CD14-positive monocyte (primary cell): ENCODE measurements around the gene PPARG. TPM values are rescaled to one million over a fixed set of nuclear protein-coding genes. Genes with fewer than 3 reads are reported as not detected.

Experiments used
- DNase-seq, 3 donors: peaks; one replicate each; pipeline ENCODE4 v3.0.0-alpha.2; 2011 to 2022
- H2AFZ ChIP-seq: 2 replicates; pipeline ENCODE4 v1.6.0; 2012; ENCODE audit warnings: mild to moderate bottlenecking, low read depth, low read length, inconsistent platforms; ENCODE audit not compliant: insufficient read depth, poor library complexity, severe bottlenecking
- H3K27ac ChIP-seq, 2 donors: 1 replicate in 1 of 2; 2 replicates in 1 of 2; pipeline ENCODE4 v1.5.1; 2012 to 2013; ENCODE audit warnings: low read length in 2 of 2, control low read depth in 1 of 2, inconsistent platforms in 1 of 2, low read depth in 1 of 2, mild to moderate bottlenecking in 1 of 2
- H3K27me3 ChIP-seq, 2 donors: one replicate each; pipeline versions ENCODE4 v1.6.0 to v1.6.1; 2011 to 2013; ENCODE audit warnings: low read length in 2 of 2; ENCODE audit not compliant: control insufficient read depth in 2 of 2, insufficient read depth in 2 of 2
- H3K36me3 ChIP-seq, 2 donors: replicated peaks in 1 of 2; 1 replicate in 1 of 2; 2 replicates in 1 of 2; pipeline versions ENCODE4 v1.5.1 to v1.6.1; 2012 to 2013; ENCODE audit warnings: low read length in 2 of 2, control low read depth in 1 of 2, inconsistent platforms in 1 of 2, mild to moderate bottlenecking in 1 of 2; ENCODE audit not compliant: insufficient read depth in 2 of 2, control insufficient read depth in 1 of 2
- H3K4me1 ChIP-seq, 2 donors: 1 replicate in 1 of 2; 2 replicates in 1 of 2; pipeline versions ENCODE4 v1.5.1 to v1.6.1; 2012 to 2013; ENCODE audit warnings: low read length in 2 of 2, control low read depth in 1 of 2, inconsistent platforms in 1 of 2, mild to moderate bottlenecking in 1 of 2, moderate library complexity in 1 of 2; ENCODE audit not compliant: insufficient read depth in 2 of 2, control insufficient read depth in 1 of 2
- H3K4me2 ChIP-seq: replicated peaks from 2 replicates; pipeline ENCODE3; 2012; ENCODE audit warnings: low read length, moderate library complexity, mild to moderate bottlenecking; ENCODE audit not compliant: poor library complexity, severe bottlenecking; ENCODE audit errors: extremely low read depth
- H3K4me3 ChIP-seq, 3 experiments: fragments of 200-600 bp in 1 of 3; sonication (generic) in 1 of 3; replicated peaks in 1 of 3; 1 replicate in 2 of 3; 2 replicates in 1 of 3; pipeline ENCODE4 v1.5.1; 2011 to 2013; ENCODE audit warnings: low read length in 3 of 3, mild to moderate bottlenecking in 3 of 3, control low read depth in 2 of 3, low read depth in 2 of 3, inconsistent platforms in 1 of 3, moderate library complexity in 1 of 3
- H3K79me2 ChIP-seq: 2 replicates; pipeline ENCODE4 v1.6.0; 2012; ENCODE audit warnings: mild to moderate bottlenecking, control low read depth, inconsistent platforms, low read length, moderate library complexity; ENCODE audit not compliant: insufficient read depth
- H3K9ac ChIP-seq: 2 replicates; pipeline ENCODE4 v1.6.0; 2017; ENCODE audit warnings: low read length, mild to moderate bottlenecking; ENCODE audit not compliant: insufficient read depth, poor library complexity, severe bottlenecking
- H3K9me3 ChIP-seq, 2 donors: replicated peaks in 1 of 2; 1 replicate in 1 of 2; 2 replicates in 1 of 2; pipeline versions ENCODE4 v1.5.1 to v1.6.1; 2012 to 2013; ENCODE audit warnings: low read length in 2 of 2, control low read depth in 1 of 2; ENCODE audit not compliant: control insufficient read depth in 1 of 2, insufficient read depth in 1 of 2
- H4K20me1 ChIP-seq: 2 replicates; pipeline ENCODE4 v1.6.0; 2012; ENCODE audit warnings: mild to moderate bottlenecking, low read length, control low read depth, moderate library complexity; ENCODE audit not compliant: insufficient read depth
- H3K27ac Mint-ChIP-seq, 7 donors: one replicate each; pipeline ENCODE4 v1.8.0; 2020; ENCODE audit warnings: mild to moderate bottlenecking in 7 of 7, mixed read lengths in 7 of 7, moderate library complexity in 6 of 7, inconsistent platforms in 2 of 7
- H3K27me3 Mint-ChIP-seq, 3 donors: one replicate each; pipeline ENCODE4 v1.8.0; 2021 to 2022; ENCODE audit warnings: low read depth in 3 of 3, mild to moderate bottlenecking in 3 of 3, mixed read lengths in 3 of 3, moderate library complexity in 3 of 3, inconsistent platforms in 1 of 3
- H3K36me3 Mint-ChIP-seq, 2 donors: one replicate each; pipeline ENCODE4 v1.8.0; 2020; ENCODE audit warnings: mixed read lengths in 2 of 2, inconsistent platforms in 1 of 2, mild to moderate bottlenecking in 1 of 2
- H3K4me1 Mint-ChIP-seq: one replicate; pipeline ENCODE4 v1.8.0; 2020; ENCODE audit warnings: mild to moderate bottlenecking, mixed read lengths
- H3K4me3 Mint-ChIP-seq, 2 donors: one replicate each; pipeline ENCODE4 v1.8.0; 2020; ENCODE audit warnings: mild to moderate bottlenecking in 2 of 2, mixed read lengths in 2 of 2, moderate library complexity in 1 of 2
- H3K9me3 Mint-ChIP-seq, 7 donors: one replicate each; pipeline ENCODE4 v1.8.0; 2020 to 2022; ENCODE audit warnings: mixed read lengths in 7 of 7, mild to moderate bottlenecking in 6 of 7, moderate library complexity in 6 of 7, inconsistent platforms in 2 of 7
- WGBS: methylation state at CpG from one replicate; pipeline ENCODE4 v1.1.5; 2013; ENCODE audit warnings: missing lambda C conversion rate; ENCODE audit not compliant: insufficient coverage; 5-methylcytosine and 5-hydroxymethylcytosine counted together
- intact Hi-C, 2 donors: fragments of 100-400 bp; cut with micrococcal nuclease; formaldehyde crosslinking; loops; one replicate each; pipeline versions ENCODE4 v1.15.0 to v1.15.1; 2023
- polyA plus RNA-seq, 3 donors: library from polyadenylated mRNA; depleted of rRNA in 1 of 3; unstranded in 2 of 3; stranded (reverse) in 1 of 3; fragments of 300-500 nt in 2 of 3; fragments of >200 nt in 1 of 3; fragmentation: Illumina TruSeq in 2 of 3; gene quantifications; 1 replicate in 2 of 3; 2 replicates in 1 of 3; pipeline ENCODE4 v1.2.3, GENCODE V29; 2012 to 2021
- TF ChIP-seq, protein P1 (sequence below): fragments of 200-600 bp; IDR thresholded peaks from one replicate; pipeline ENCODE4 v1.8.0; 2022; ENCODE audit warnings: antibody characterized with exemption, mild to moderate bottlenecking

The PPARG gene
- polyA plus RNA-seq, 3 donors: 0.56 to 2.0 (median 0.97) TPM

DNA sequence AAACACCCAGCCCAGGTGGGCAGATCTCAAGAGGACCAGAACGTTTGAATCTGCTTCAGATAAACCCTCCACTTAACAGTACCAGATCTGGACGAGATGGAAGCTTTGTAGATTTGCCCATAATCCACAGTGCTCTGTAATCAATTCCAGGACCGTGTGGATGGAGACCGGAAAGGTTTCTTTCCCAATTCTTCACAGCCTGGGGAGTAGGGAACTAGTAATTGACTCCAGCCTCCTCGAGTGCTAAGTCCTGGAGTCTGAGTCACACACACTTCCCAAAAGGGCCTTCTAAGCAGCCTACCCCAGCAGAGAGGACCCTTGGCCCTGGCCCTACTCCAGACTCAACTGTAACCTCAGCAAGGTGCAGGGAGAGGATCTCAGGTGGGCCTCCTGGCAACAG is 139.3 kb downstream of the PPARG start:
- H3K4me3 Mint-ChIP-seq: no peak overlapping the region
- intact Hi-C loops: no loop called here
- H3K79me2 ChIP-seq: no peaks in the 10 kb centered on the region
- no peaks in the 10 kb centered on the region for H4K20me1 ChIP-seq
- H3K4me1 Mint-ChIP-seq: peaks cover 21% of the 10 kb centered on the region
- TF ChIP-seq, protein P1, sequence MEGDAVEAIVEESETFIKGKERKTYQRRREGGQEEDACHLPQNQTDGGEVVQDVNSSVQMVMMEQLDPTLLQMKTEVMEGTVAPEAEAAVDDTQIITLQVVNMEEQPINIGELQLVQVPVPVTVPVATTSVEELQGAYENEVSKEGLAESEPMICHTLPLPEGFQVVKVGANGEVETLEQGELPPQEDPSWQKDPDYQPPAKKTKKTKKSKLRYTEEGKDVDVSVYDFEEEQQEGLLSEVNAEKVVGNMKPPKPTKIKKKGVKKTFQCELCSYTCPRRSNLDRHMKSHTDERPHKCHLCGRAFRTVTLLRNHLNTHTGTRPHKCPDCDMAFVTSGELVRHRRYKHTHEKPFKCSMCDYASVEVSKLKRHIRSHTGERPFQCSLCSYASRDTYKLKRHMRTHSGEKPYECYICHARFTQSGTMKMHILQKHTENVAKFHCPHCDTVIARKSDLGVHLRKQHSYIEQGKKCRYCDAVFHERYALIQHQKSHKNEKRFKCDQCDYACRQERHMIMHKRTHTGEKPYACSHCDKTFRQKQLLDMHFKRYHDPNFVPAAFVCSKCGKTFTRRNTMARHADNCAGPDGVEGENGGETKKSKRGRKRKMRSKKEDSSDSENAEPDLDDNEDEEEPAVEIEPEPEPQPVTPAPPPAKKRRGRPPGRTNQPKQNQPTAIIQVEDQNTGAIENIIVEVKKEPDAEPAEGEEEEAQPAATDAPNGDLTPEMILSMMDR: no peak
- peaks cover 0 to 1% of the 10 kb centered on the region in 2 donors for H3K36me3 Mint-ChIP-seq
- H3K27me3 Mint-ChIP-seq: peaks cover 3 to 7% (median 3%) of the 10 kb centered on the region in 3 donors
- H3K4me2 ChIP-seq: no peak overlapping the region
- H3K9ac ChIP-seq: no peak overlapping the region
- H3K27me3 ChIP-seq: no peaks in the 10 kb centered on the region
- H3K27ac Mint-ChIP-seq: no peak overlapping the region
- no peak overlapping the region for H3K27ac ChIP-seq
- no peak overlapping the region for H3K4me3 ChIP-seq
- no peak overlapping the region for H2AFZ ChIP-seq
- no CpG with 5 or more reads among the region's 5 CpGs for WGBS
- no peaks in the 10 kb centered on the region for H3K9me3 ChIP-seq
- no peaks in the 10 kb centered on the region for H3K36me3 ChIP-seq
- peaks cover 16% of the 10 kb centered on the region in 2 donors for H3K4me1 ChIP-seq
- H3K9me3 Mint-ChIP-seq: peaks cover 0 to 3% (median 0%) of the 10 kb centered on the region in 7 donors
- DNase-seq: peak in 2 of 3 donors; percentile 7 to 43

DNA sequence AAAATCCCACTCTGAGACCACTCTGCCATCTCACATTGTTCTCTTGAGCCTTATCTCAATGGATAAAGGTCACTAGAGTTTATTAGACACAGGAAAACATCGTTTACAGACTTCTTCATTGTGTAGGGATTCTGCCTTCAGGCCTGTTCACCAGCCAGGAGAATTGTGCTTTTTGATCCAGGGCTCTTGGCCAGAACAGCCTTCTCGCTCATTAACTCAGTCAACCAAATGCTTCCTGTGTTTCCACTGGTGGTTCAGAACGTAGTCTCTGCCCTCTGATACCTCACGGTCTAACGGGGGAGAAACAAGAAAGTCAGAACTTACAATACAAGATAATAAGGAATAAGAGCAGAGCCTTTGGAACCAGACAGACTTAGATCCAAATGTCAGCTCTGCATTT is 141.2 kb downstream of the PPARG start:
- Histone ChIP-seq H3K4me2 (no peak overlapping the region), H3K9ac (no peak overlapping the region), H3K27me3 (no peaks in the 10 kb centered on the region), H3K27ac (no peak overlapping the region), H3K79me2 (no peaks in the 10 kb centered on the region), H4K20me1 (no peaks in the 10 kb centered on the region), H3K4me1 (peaks cover 16% of the 10 kb centered on the region in 2 donors), H3K4me3 (no peak overlapping the region), H2AFZ (no peak overlapping the region), H3K36me3 (no peaks in the 10 kb centered on the region), H3K9me3 (no peaks in the 10 kb centered on the region)
- DNase-seq: no peak
- TF ChIP-seq, protein P1: no peak
- Mint-ChIP-seq H3K9me3 (peaks cover 0 to 4% (median 0%) of the 10 kb centered on the region in 7 donors), H3K27me3 (peaks cover 2 to 8% (median 3%) of the 10 kb centered on the region in 3 donors), H3K27ac (no peak overlapping the region), H3K36me3 (peaks cover 1 to 3% of the 10 kb centered on the region in 2 donors), H3K4me1 (peaks cover 21% of the 10 kb centered on the region), H3K4me3 (no peak overlapping the region)
- intact Hi-C loops: no loop called here
- no CpG with 5 or more reads among the region's 5 CpGs for WGBS
